Prostate gland (tissue), 2 donors: ENCODE results near the gene TIGD1.

Source experiments
- POLR2A ChIP-seq: fragments of 450-650 bp; IDR thresholded peaks from one replicate; pipeline ENCODE4 v1.6.1; 2016; ENCODE audit warnings: antibody characterized with exemption, mild to moderate bottlenecking
- POLR2AphosphoS5 ChIP-seq: sonication (generic); formaldehyde crosslinking; IDR thresholded peaks from one replicate; pipeline ENCODE4 v1.6.1; 2017; ENCODE audit warnings: antibody characterized with exemption
- TF ChIP-seq, protein P1 (sequence below), 4 experiments: fragments of 200-600 bp in 2 of 4; fragments of 450-650 bp in 2 of 4; sonication (generic) in 2 of 4; IDR thresholded peaks; 1 replicate in 3 of 4; 2 replicates in 1 of 4; pipeline ENCODE4 v1.5.1; 2016 to 2019; ENCODE audit warnings: antibody characterized with exemption in 4 of 4, mild to moderate bottlenecking in 2 of 4, moderate library complexity in 2 of 4

GRCh38 chr2:232544674-232545073 is 5.7 kb downstream of the TIGD1 start:
- TF ChIP-seq POLR2A (no peak), POLR2AphosphoS5 (no peak)
- TF ChIP-seq, protein P1, sequence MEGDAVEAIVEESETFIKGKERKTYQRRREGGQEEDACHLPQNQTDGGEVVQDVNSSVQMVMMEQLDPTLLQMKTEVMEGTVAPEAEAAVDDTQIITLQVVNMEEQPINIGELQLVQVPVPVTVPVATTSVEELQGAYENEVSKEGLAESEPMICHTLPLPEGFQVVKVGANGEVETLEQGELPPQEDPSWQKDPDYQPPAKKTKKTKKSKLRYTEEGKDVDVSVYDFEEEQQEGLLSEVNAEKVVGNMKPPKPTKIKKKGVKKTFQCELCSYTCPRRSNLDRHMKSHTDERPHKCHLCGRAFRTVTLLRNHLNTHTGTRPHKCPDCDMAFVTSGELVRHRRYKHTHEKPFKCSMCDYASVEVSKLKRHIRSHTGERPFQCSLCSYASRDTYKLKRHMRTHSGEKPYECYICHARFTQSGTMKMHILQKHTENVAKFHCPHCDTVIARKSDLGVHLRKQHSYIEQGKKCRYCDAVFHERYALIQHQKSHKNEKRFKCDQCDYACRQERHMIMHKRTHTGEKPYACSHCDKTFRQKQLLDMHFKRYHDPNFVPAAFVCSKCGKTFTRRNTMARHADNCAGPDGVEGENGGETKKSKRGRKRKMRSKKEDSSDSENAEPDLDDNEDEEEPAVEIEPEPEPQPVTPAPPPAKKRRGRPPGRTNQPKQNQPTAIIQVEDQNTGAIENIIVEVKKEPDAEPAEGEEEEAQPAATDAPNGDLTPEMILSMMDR (IDR thresholded peaks at IDR 0.05): no peak
